Tibial nerve (tissue), 3 donors: ENCODE results near the gene PCDHGA8.
"Not testable (repeated sequence)": the region's sequence is repeated elsewhere in the genome, so short reads cannot be mapped to it uniquely, and the experiment has no call there.

ENCODE experiments used
- POLR2A ChIP-seq, 2 donors: fragments of 450-650 bp; IDR thresholded peaks; one replicate each; pipeline ENCODE4 v1.6.1; 2017; ENCODE audit warnings: antibody characterized with exemption in 2 of 2, mild to moderate bottlenecking in 2 of 2, moderate library complexity in 2 of 2
- TF ChIP-seq, protein P1 (sequence below), 5 experiments: fragments of 200-600 bp in 3 of 5; fragments of 450-650 bp in 2 of 5; sonication (generic) in 3 of 5; IDR thresholded peaks; one replicate each; pipeline ENCODE4 v1.5.1; 2016 to 2019; ENCODE audit warnings: antibody characterized with exemption in 5 of 5, mild to moderate bottlenecking in 3 of 5, moderate library complexity in 2 of 5

DNA sequence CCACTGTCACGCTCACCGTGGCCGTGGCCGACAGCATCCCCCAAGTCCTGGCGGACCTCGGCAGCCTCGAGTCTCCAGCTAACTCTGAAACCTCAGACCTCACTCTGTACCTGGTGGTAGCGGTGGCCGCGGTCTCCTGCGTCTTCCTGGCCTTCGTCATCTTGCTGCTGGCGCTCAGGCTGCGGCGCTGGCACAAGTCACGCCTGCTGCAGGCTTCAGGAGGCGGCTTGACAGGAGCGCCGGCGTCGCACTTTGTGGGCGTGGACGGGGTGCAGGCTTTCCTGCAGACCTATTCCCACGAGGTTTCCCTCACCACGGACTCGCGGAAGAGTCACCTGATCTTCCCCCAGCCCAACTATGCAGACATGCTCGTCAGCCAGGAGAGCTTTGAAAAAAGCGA is 40.3 kb downstream of the PCDHGA8 start:
- TF ChIP-seq POLR2A (IDR thresholded peaks at IDR 0.05): not testable (repeated sequence)
- TF ChIP-seq, protein P1, sequence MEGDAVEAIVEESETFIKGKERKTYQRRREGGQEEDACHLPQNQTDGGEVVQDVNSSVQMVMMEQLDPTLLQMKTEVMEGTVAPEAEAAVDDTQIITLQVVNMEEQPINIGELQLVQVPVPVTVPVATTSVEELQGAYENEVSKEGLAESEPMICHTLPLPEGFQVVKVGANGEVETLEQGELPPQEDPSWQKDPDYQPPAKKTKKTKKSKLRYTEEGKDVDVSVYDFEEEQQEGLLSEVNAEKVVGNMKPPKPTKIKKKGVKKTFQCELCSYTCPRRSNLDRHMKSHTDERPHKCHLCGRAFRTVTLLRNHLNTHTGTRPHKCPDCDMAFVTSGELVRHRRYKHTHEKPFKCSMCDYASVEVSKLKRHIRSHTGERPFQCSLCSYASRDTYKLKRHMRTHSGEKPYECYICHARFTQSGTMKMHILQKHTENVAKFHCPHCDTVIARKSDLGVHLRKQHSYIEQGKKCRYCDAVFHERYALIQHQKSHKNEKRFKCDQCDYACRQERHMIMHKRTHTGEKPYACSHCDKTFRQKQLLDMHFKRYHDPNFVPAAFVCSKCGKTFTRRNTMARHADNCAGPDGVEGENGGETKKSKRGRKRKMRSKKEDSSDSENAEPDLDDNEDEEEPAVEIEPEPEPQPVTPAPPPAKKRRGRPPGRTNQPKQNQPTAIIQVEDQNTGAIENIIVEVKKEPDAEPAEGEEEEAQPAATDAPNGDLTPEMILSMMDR (IDR thresholded peaks at IDR 0.05): not testable (repeated sequence)
